ENCODE results near the gene GPC1.

GPC1 gene

DNA sequence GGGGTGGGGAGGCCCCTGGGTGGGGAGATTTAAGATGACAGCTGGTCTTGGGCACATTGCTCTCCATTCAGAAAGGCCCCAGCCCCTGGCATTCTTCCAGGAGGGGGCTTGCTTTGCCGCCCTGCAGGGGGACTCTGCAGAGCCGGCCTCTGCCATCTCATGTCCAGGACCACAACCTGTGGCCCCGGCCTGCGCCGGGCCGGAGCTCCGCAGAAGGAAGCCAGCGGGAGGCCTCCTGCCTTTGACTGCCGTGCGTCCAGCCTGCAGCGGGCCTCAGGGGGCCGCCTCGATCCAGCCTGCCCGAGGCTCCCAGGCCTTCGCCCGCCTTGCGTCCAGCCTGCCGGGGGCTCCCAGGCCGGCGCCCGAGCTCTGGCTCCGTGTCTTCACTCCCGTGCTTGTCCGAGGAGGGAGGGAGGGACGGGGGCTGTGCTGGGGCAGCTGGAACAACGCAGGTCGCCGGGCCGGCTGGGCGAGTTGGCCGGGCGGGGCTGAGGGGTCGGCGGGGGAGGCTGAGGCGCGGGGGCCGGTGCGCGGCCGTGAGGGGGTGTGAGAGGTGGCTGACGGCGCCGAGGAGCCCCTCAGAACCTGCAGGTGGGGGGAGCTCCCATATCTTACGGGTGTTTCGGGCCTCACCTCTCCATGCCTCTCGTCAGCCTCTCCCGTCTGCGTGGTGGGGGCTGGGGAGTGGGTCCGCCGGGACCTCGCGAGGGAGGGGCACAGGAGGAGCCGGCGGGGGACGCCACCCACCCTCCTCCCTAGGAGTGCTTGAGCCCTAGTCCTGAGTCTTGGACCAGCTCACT lies 20.4 kb downstream of the GPC1 start:
- H3K27ac ChIP-seq: no peak overlapping the region
- peaks cover 80% of the 10 kb centered on the region for H3K27me3 ChIP-seq
- no peak for TF ChIP-seq CTCF (IDR thresholded peaks at IDR 0.05)
- no peaks in the 10 kb centered on the region for H3K9me3 ChIP-seq
- no peaks in the 10 kb centered on the region for H3K36me3 ChIP-seq
- no peak overlapping the region for H3K4me3 ChIP-seq (ENCODE audit: low read depth in 1 of 2, low read length in 1 of 2)
- no peaks in the 10 kb centered on the region for H3K4me1 ChIP-seq (ENCODE audit: control insufficient read depth in 1 of 2, insufficient read depth in 1 of 2, low read depth in 1 of 2, low read length in 1 of 2)

DNA sequence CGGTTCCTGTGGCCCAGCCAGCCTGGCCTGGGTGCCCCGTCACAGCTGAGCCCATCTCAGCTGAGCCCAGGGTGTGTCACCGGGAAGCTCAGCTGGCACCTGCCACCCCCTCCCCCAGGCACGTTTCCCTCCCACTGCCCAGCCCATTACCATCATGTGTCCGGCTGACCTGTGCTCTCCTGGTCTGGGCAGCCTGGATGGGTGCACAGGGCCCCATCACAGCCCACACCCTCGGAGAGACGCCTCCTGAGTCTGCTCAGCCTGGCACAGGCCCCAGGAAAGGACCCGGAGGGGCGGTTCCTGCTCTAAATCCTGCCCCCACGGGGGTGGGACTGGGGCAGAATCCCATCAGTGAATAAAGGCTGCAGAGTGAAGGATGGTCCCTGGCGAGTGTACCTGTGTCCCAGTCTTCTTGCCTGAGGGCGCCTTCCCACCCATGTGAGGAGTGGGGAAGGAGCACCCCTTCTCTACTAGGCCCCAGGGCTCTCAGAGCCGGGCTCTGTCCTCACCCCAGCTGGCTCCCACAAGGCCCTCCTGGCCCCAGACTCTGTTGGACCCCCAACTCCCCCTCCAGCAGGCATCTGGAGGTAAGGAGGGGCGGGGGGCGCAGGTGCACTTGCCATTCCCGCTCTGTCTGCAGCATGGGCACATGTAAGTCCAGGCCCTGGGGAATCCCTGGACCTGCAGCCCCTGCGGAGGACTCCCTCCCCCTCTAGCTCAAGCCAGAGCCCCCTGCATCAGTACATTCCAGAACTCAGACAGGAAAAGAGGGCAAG lies 21.2 kb downstream of the GPC1 start:
- H3K27me3 ChIP-seq: peaks cover 72% of the 10 kb centered on the region
- no peaks in the 10 kb centered on the region for H3K4me1 ChIP-seq (ENCODE audit: control insufficient read depth in 1 of 2, insufficient read depth in 1 of 2, low read depth in 1 of 2, low read length in 1 of 2)
- no peaks in the 10 kb centered on the region for H3K9me3 ChIP-seq
- no peaks in the 10 kb centered on the region for H3K36me3 ChIP-seq
- TF ChIP-seq CTCF (IDR thresholded peaks at IDR 0.05): no peak
- no peak overlapping the region for H3K27ac ChIP-seq
- no peak overlapping the region for H3K4me3 ChIP-seq (ENCODE audit: low read depth in 1 of 2, low read length in 1 of 2)

- TF ChIP-seq CTCF (IDR thresholded peaks at IDR 0.05): no peak
- Histone ChIP-seq H3K27me3 (peaks cover 65% of the 10 kb centered on the region), H3K27ac (no peak overlapping the region), H3K4me1 (ENCODE audit: control insufficient read depth in 1 of 2, insufficient read depth in 1 of 2, low read depth in 1 of 2, low read length in 1 of 2) (no peaks in the 10 kb centered on the region), H3K36me3 (no peaks in the 10 kb centered on the region), H3K4me3 (ENCODE audit: low read depth in 1 of 2, low read length in 1 of 2) (no peak overlapping the region), H3K9me3 (no peaks in the 10 kb centered on the region)
These were observed 22.0 kb downstream of the GPC1 start for GRCh38 chr2:240457223-240458043.

GRCh38 chr2:240458044-240458899 lies 22.8 kb downstream of the GPC1 start:
- Histone ChIP-seq H3K27ac (no peak overlapping the region), H3K4me1 (ENCODE audit: control insufficient read depth in 1 of 2, insufficient read depth in 1 of 2, low read depth in 1 of 2, low read length in 1 of 2) (no peaks in the 10 kb centered on the region), H3K4me3 (ENCODE audit: low read depth in 1 of 2, low read length in 1 of 2) (no peak overlapping the region), H3K27me3 (peaks cover 57% of the 10 kb centered on the region), H3K36me3 (no peaks in the 10 kb centered on the region), H3K9me3 (no peaks in the 10 kb centered on the region)
- TF ChIP-seq CTCF (IDR thresholded peaks at IDR 0.05): no peak
